Measurements from ENCODE around the gene CAST. TPM values are rescaled to one million over a fixed set of nuclear protein-coding genes. Genes with fewer than 3 reads are reported as not detected.

The CAST gene
- total RNA-seq, 4 donors from 2014 or later: 98.2 to 350 (median 136) TPM

DNA sequence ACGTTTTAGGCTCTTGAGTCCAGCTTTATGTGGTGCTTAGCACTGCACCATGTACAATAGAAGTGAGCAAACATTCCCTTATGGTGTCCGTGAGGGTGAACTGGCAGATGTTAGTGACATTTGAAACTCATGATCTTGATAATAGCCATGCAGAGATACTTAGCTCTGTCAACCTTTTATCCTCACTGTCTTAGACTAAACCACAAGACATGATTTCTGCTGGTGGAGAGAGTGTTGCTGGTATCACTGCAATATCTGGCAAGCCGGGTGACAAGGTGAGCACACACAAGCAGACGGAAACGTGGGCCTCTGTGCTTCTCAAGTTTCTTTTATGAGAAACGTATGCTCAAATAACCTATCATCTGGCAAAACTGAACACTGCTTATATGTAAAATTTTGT lies 68.4 kb downstream of the CAST start:
- no peak for DNase-seq
- Histone ChIP-seq H3K27ac (no peak overlapping the region), H3K9me3 (no peaks in the 10 kb centered on the region), H3K27me3 (no peaks in the 10 kb centered on the region), H3K4me3 (no peak overlapping the region), H3K4me1 (no peaks in the 10 kb centered on the region), H3K36me3 (no peaks in the 10 kb centered on the region)
- intact Hi-C loops (cut with DNase I; ENCODE audit: low total_unique reads): no loop called here
- TF ChIP-seq POLR2A (IDR thresholded peaks at IDR 0.05): no peak
- TF ChIP-seq, protein P1, sequence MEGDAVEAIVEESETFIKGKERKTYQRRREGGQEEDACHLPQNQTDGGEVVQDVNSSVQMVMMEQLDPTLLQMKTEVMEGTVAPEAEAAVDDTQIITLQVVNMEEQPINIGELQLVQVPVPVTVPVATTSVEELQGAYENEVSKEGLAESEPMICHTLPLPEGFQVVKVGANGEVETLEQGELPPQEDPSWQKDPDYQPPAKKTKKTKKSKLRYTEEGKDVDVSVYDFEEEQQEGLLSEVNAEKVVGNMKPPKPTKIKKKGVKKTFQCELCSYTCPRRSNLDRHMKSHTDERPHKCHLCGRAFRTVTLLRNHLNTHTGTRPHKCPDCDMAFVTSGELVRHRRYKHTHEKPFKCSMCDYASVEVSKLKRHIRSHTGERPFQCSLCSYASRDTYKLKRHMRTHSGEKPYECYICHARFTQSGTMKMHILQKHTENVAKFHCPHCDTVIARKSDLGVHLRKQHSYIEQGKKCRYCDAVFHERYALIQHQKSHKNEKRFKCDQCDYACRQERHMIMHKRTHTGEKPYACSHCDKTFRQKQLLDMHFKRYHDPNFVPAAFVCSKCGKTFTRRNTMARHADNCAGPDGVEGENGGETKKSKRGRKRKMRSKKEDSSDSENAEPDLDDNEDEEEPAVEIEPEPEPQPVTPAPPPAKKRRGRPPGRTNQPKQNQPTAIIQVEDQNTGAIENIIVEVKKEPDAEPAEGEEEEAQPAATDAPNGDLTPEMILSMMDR (IDR thresholded peaks at IDR 0.05): no peak

DNA sequence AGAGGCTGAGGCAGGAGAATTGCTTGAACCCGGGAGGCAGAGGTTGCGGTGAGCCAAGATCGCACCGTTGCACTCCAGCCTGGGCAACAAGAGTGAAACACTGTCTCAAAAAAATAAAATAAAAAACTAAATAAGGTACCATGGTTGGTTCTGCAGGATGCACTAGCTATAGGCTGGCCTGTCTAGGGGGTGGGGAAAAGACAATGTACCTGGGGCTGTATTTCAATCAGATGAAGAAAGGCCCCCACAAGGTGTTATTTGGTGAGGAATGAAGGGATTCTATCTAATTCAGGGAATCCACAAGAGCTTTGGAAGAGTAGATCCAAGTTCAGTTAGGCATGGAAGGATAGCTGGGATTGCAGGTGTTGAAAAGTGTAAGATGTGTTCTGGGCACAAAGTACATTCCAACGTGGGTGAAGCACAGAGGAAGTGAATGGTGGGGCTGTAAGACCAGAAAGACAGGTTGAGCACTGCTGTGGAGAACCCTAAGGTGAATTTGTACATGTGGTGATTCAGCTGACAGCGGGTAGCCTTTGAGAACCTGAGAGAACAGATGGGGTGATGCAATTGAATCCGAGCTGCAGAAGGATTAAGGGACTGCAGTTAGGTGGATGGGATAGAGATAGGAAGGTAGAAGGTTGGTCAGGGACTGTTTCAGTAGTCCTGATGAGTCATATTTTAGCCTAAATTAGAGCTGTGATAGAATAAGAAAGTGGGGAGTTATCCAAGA lies 71.8 kb downstream of the CAST start:
- Histone ChIP-seq H3K27me3 (no peaks in the 10 kb centered on the region), H3K9me3 (no peaks in the 10 kb centered on the region), H3K27ac (no peak overlapping the region), H3K36me3 (no peaks in the 10 kb centered on the region), H3K4me1 (no peaks in the 10 kb centered on the region), H3K4me3 (no peak overlapping the region)
- TF ChIP-seq, protein P1 (IDR thresholded peaks at IDR 0.05): no peak
- TF ChIP-seq POLR2A (IDR thresholded peaks at IDR 0.05): no peak
- intact Hi-C loops (cut with DNase I; ENCODE audit: low total_unique reads): no loop called here
- DNase-seq: no peak

DNA sequence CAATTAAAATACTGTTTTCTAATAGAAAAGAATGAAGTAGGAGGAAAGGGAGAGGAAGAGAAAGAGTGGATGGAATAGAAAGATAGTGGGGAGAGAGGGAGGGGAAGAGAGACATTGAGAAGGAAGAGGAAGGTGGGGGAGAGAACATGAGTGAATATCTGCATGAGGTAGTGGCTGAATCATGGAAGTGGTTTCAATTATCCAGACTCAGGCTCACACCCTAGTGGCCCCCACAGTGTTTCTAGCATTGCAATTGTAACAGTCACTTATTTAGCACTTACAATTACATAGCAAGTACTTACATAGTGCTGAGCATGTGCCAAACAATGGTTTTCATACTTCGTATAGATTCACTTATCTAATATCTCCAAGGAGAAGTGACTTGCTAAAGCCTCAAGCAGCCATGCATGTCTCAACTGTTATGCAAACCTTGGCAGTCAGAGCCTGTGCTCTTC lies 72.7 kb downstream of the CAST start:
- Histone ChIP-seq H3K4me1 (no peaks in the 10 kb centered on the region), H3K27me3 (no peaks in the 10 kb centered on the region), H3K4me3 (no peak overlapping the region), H3K27ac (no peak overlapping the region), H3K9me3 (no peaks in the 10 kb centered on the region), H3K36me3 (no peaks in the 10 kb centered on the region)
- no peak for DNase-seq
- intact Hi-C loops (cut with DNase I; ENCODE audit: low total_unique reads): no loop called here
- TF ChIP-seq, protein P1 (IDR thresholded peaks at IDR 0.05): no peak
- TF ChIP-seq POLR2A (IDR thresholded peaks at IDR 0.05): no peak

DNA sequence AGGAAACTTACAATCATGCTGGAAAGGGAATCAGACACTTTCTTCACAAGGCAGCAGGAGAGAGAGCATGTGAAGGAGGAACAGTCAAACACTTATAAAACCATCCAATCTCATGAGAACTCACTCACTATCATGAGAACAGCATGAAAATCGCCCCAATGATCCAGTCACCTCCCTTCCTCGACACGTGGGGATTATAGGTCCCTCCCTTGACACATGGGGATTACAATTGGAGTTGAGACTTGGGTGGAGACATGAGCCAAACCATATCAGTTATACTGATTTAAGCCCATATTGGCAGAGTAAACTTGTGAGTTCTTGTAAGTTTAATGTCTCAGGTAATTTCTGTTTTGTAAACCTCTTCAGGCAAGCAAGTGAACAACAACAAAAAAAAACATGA lies 74.8 kb downstream of the CAST start:
- no peaks in the 10 kb centered on the region for H3K9me3 ChIP-seq
- H3K27me3 ChIP-seq: no peaks in the 10 kb centered on the region
- no peak overlapping the region for H3K4me3 ChIP-seq
- no peaks in the 10 kb centered on the region for H3K36me3 ChIP-seq
- TF ChIP-seq, protein P1 (IDR thresholded peaks at IDR 0.05): no peak
- TF ChIP-seq POLR2A (IDR thresholded peaks at IDR 0.05): no peak
- no peaks in the 10 kb centered on the region for H3K4me1 ChIP-seq
- no peak overlapping the region for H3K27ac ChIP-seq
- intact Hi-C loops (cut with DNase I; ENCODE audit: low total_unique reads): no loop called here
- no peak for DNase-seq

DNA sequence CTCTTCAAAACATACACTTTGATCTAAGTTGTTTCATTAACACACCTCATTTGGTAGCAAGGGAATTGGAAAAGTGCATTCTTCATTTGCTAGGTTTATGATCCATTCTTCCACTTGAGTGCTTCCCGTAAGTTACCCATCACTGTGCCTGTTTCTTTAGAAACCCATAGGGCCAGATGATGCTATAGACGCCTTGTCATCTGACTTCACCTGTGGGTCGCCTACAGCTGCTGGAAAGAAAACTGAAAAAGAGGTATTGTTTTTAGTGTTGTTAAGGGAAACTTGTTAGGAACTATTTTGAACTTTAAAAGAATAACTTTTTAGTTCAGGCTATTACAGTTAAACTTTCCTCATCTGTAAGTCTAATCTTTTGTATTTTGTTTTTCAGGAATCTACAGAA lies 78.9 kb downstream of the CAST start:
- Histone ChIP-seq H3K27me3 (no peaks in the 10 kb centered on the region), H3K9me3 (no peaks in the 10 kb centered on the region), H3K4me3 (no peak overlapping the region), H3K4me1 (no peaks in the 10 kb centered on the region), H3K27ac (no peak overlapping the region), H3K36me3 (no peaks in the 10 kb centered on the region)
- DNase-seq: no peak
- no peak for TF ChIP-seq POLR2A (IDR thresholded peaks at IDR 0.05)
- TF ChIP-seq, protein P1 (IDR thresholded peaks at IDR 0.05): no peak
- intact Hi-C loops (cut with DNase I; ENCODE audit: low total_unique reads): no loop called here

Data from uterus (tissue), 4 donors.